ENCODE measurements around the gene EID1. TPM values are rescaled to one million over a fixed set of nuclear protein-coding genes. Genes with fewer than 3 reads are reported as not detected.

Gene EID1
- polyA plus RNA-seq, 3 donors: 298 to 378 (median 304) TPM

DNA sequence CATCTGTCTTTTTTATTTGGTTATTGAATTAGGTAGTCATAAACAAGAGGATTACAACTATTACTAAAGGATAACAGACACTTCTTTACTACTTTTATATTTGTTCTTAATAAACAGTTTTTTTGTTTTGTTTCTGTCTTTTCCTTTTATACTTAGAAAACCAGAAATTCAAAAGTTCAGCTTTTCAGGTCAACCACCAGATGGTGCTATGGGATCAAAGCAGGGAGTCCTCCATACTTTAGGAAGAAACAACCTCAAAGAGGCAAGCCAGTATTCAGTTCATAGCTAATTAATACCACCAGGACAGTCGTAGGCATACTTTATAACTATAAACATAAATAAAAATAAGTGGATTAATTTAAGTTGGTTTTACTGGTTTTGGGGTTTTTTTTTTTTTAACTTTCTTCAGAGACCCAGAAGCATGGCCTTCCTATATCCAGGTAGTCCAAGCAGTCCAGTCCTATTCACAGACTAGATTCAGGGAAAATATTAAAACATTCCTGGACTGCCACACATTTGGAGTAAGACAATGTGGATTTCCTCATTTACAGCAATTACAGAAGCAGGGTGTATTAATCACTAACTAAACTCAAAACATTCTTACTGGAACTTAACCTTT lies 16.0 kb upstream of the EID1 start:
- peak in 9 of 11 donors; percentile 32 to 62 (median 46) for DNase-seq (ENCODE audit: extremely low read depth in 1 of 11, low read depth in 9 of 11, low spot score in 4 of 11)

DNA sequence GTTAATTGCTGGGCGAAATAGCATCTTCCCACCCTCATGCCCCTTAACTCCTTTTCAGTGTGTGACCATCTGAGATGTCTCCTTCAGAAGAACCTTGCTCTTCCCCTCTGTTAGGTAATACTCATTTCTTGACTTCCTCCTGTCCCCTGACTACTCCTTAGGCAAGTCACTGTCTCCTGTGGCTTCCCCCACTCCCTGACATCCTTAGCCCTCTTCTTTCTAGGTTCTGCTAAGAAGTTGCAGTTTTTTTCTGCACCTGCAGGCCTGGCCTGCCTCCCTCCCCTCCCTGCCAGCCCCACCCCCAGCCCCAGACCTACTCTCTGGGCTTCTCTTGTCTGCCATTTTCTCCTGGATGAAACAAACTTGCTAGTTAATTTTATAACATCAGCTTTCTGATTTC lies 15.2 kb upstream of the EID1 start:
- no peak for DNase-seq (ENCODE audit: extremely low read depth in 1 of 11, low read depth in 9 of 11, low spot score in 4 of 11)

DNA sequence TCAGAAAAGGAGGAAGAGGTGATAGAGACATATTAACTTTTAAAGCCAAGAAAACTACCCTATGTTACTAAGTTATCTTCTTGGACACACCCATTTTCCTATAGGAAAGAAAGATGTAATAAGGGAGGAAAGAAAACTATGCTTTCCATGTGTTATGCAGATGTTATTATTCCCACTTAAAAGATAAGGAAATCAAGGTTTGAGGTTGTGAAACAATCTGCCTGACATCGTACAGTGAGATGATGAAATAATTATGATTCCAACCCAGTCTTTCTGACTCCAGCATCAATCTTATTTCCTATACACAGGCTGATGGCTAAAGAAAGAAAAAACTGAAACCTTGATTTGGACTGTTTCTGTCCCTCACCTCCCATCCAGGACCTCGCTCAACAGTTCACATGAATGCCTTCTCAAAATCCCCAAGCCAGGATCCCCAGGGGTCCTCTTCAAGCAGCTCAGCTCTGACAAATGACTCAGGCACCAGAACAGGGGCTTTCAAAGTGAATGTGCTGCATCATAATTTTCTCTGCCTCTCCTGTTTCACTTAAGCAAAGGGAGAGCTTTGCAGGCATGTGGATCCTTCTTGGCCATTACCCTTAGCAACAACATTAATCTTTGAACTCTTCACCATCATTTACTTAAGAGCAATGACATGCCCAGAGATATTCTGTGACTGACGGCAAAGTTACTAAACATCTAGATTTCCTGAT lies 12.4 kb upstream of the EID1 start:
- no peak for DNase-seq (ENCODE audit: extremely low read depth in 1 of 11, low read depth in 9 of 11, low spot score in 4 of 11)

DNA sequence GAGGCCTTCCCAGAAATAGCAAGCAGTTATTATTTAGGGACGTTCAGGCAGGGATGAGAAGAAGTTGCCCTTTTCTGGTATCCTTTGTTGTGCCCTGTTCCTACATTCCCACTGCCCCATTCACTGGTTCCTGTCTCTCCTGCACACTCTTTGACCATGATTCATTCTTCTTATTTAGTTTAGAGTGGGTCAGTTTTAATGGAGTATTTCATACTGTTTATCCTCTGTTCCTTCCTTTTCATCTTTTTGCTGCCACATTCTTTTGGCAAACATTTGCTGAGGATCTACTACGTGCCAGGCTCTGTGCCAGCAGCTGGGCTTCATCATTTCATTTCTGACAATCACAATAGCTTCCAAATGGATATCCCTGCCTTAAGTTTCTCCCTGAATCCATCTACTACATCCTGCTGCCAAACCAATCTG lies 11.8 kb upstream of the EID1 start:
- DNase-seq (ENCODE audit: extremely low read depth in 1 of 11, low read depth in 9 of 11, low spot score in 4 of 11): no peak

DNA sequence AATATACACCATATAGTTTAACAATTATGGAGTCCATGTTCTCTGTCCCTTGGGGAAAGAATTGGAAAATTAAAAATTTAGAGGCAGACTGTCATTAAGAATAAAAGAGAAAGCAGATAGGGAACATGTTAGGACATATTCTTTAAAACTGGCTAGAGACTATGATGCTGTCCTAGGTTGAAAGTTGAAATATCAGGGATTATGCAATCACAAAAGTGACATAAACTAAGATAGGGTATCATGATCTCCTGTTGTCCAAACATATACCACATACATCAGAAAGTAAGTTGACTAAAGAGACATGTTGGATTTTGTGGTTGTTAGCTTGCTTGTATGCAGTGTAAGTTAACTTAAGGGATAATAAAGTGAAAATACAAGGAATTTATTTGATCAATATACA lies 9.9 kb upstream of the EID1 start:
- DNase-seq (ENCODE audit: extremely low read depth in 1 of 11, low read depth in 9 of 11, low spot score in 4 of 11): no peak

DNA sequence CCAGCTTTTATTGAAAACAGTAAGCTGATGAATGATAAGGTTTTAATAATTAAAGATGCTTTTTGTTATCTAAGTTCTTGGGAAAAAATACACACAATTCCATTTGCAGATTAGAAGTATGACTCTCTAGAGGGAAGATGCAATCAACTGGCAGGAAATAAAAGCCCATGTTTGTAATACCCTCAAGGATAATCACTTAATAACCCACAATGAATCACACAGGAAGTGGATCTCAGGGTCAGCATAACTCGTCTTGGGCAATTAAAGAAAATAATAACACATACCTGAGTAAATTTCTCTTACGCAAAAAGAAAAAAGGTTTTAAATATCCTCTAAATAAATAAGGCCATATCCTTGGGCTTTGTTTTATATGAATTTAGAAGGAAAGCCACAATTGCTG lies 9.4 kb upstream of the EID1 start:
- DNase-seq (ENCODE audit: extremely low read depth in 1 of 11, low read depth in 9 of 11, low spot score in 4 of 11): no peak

DNA sequence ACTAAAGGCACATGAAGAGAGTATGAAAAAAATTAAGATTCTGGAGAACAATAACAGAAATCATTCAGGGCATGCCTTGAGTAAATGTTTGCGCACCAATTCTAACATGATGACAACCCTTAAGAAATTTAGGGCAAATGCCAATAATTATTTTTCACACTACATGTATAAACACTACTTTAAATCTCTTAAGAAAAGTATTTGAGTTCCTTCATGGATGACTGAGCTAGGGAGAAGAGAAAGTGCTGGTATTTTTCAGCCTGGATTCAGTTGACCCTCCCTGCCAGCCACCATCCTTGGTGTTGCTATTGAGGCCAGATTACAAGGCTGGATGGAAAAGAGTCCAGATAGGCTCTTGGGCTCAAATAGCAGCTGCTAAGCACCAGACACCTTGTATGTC lies 8.0 kb upstream of the EID1 start:
- no peak for DNase-seq (ENCODE audit: extremely low read depth in 1 of 11, low read depth in 9 of 11, low spot score in 4 of 11)

DNA sequence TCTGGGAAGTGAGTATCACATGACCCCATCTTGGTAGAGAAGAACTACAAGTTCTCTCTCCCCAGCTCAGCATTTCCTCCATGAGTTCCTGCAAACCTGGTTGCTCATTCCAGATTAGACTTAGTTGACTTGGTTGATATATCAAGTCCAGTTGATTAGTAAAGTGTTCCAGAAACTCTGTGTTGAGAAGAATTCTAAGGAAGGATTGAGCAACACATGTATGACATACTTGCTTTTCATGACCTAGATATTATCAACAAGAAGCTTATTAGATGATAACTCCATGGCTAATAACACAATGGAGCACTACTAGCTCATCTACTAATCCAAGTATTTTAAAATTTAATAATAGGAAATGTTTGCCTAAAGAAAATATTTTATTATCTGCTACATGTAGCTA lies 6.4 kb upstream of the EID1 start:
- DNase-seq (ENCODE audit: extremely low read depth in 1 of 11, low read depth in 9 of 11, low spot score in 4 of 11): no peak

DNA sequence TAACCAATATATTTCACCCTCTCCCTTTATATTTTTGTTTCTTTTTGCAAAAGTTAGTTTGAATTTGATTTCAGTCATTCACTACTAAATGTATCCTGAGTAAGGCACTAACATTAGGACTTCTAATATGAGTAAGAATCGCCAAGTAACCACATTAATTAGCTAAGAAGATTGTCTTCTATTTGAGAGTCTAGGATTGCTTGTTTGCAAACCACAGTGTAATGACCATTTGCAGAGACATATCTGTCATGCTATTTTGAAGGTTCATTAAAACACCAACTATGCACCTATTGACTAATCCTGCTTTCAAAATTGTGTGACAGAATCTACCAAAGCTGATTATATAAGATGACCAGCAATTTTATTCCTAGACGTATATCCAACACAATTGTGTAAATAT lies 5.3 kb upstream of the EID1 start:
- no peak for DNase-seq (ENCODE audit: extremely low read depth in 1 of 11, low read depth in 9 of 11, low spot score in 4 of 11)

DNA sequence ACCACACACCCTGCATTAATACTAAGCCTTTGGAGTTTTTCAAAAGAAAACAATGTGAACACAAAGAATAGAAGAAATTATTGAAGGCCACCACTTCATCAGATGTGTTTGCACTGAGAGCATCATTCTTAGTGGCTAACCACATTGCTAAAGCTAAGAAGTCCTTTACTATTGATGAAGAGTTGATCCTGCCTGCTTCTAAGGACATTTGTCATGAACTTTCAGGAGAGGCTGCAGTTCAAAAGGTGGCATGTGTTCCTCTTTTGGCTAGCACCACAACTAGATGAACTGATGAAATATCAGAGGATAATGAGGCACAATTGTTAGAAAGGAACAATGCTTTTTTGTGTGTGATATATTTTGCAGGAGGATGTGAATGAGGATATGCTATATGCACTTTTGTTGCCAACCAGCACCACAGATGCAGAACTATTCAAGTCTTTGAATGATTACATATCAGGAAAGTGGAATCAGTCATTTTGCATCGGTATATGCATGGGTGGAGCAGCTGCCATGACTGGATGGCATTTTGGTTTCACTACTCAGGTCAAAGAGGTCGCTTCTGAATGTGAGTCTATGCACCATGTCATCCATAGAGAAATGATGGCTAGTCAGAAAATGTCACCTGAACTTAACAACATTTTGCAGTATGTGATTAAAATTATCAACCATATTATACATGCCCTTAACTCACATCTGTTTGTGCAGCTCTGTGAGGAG lies 2.5 kb upstream of the EID1 start:
- DNase-seq (ENCODE audit: extremely low read depth in 1 of 11, low read depth in 9 of 11, low spot score in 4 of 11): no peak

DNA sequence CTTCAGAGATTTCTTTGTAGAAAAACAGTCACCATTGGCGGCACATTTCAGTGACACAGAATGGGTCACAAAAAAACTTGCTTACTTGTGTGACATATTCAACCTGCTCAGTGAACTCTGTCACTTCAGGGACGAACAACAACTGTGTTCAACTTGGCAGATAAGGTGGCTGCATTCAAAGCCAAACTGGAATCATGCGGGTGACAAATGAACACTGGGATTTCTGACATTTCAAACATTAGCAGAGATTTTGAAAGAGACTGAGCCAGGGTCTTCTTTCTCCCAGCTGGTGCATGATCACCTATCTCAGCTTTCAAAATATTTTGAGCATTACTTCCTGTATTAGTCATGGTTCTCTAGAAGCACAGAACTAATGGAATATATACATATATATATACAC lies 1.9 kb upstream of the EID1 start:
- DNase-seq (ENCODE audit: extremely low read depth in 1 of 11, low read depth in 9 of 11, low spot score in 4 of 11): no peak

DNA sequence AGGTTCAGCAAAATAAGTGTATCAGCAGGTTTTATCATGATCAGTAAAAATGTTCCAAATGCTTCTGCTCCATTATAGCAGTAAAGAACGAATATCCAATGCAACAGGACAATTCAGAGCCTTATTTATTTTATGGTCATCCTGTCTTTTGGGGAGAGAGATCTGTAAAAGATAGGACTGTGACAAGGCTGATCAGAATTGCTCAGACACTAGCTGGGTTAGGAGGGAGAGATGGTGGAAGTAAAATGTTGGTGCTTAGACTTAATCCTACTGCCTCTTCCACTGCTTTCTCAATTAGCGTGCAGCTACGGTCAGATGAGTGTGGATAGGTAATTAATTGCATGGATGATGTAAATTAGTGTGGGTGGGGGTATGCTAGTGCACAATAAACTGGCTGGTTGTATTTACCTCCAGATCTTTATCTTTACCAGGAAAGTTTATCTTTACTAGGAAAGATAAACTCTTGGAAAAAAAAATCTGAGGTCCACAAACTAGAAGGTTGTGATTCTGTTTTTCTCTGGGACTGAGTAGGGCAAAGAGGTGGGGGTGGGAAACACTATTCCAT lies 2.2 kb downstream of the EID1 start:
- DNase-seq (ENCODE audit: extremely low read depth in 1 of 11, low read depth in 9 of 11, low spot score in 4 of 11): no peak

DNA sequence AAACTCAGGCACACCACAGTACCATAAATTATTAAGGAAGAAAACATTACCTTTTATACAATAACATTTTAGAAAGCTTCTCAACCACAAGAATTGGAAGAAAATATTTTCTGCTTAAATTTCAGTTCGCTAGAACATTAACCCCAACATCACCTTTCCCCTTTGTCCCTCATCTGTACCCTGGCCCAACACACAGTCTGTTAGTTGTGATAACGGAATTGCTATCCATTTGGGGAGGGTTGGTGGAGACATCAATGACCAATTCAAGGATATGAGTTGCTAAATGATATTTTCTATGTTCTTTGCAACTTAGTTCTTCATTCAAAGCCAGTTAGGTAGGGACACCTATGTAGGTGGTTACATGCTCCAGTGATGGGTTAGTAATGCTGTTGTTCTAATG lies 5.8 kb downstream of the EID1 start:
- DNase-seq (ENCODE audit: extremely low read depth in 1 of 11, low read depth in 9 of 11, low spot score in 4 of 11): no peak

DNA sequence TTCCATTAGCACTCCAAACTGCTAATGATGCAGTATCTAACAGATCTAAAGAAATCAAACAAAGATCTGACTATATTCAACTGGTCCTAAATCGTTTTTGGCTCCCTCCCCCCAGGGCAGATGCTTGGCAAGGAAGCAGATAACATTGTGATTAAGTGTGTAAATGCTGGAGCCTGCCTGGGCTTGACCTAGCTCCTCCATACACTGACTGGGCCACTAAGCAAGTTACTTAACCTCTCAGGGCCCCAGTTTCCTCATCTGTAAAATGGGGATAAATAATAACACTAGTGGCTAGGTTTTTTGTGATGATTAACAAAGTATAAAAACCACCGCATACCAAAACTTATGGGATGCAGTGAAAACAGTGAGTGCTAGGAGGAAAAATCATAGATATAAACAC lies 9.2 kb downstream of the EID1 start:
- no peak for DNase-seq (ENCODE audit: extremely low read depth in 1 of 11, low read depth in 9 of 11, low spot score in 4 of 11)

DNA sequence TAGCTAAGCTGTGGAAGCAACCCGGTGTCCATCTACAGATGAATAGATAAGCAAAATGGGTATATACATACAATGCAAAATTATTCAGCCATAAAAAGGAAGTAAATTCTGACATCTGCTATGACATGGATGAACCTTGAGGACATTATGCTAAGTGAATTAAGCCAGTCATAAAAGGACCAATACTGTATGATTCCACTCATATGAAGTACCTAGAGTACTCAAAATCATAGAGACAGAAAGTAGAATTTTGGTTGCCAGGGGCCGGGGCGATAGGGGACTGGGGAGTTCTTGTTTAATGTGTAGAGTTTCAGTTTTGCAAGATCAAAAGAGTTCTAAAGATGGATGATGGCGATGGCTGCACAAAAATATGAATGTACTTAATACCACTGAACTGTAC lies 10.3 kb downstream of the EID1 start:
- DNase-seq (ENCODE audit: extremely low read depth in 1 of 11, low read depth in 9 of 11, low spot score in 4 of 11): no peak

DNA sequence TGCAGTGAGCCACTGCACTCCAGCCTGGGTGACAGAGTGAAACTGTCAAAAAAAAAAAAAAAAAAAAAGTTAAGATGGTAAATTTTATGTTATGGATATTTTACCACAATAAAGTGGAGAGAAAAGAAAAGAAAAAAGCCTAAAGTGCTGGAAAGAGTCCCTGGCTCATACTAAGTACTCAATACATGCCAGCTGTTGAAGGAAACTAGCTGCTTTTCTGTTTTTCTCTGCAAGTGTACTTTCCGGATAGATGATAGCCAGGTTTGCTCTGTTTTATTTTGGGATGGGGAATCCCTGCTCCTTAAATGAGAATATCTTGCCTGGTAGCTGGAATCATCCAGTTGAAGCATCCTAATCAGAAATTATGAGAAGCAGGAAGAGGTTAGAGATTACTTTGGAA lies 10.9 kb downstream of the EID1 start:
- DNase-seq (ENCODE audit: extremely low read depth in 1 of 11, low read depth in 9 of 11, low spot score in 4 of 11): no peak

DNA sequence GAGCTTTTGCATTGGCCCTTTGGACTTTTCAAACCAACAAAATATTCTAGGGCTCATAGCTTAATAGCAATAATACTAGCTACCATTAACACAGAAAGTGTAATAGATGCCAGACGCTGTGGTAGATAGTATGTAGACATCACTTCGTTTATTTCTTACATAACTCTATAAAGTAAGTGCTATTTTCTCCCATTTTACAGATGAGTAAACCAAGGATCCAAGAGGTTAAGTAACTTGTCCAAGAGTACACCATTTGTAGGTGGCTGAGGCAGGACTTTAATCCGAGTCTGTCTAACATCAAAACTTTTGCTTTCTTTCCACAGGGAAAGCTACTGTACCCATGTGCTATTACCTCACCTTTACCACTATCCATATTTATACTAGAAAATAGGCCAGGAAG lies 12.0 kb downstream of the EID1 start:
- no peak for DNase-seq (ENCODE audit: extremely low read depth in 1 of 11, low read depth in 9 of 11, low spot score in 4 of 11)

DNA sequence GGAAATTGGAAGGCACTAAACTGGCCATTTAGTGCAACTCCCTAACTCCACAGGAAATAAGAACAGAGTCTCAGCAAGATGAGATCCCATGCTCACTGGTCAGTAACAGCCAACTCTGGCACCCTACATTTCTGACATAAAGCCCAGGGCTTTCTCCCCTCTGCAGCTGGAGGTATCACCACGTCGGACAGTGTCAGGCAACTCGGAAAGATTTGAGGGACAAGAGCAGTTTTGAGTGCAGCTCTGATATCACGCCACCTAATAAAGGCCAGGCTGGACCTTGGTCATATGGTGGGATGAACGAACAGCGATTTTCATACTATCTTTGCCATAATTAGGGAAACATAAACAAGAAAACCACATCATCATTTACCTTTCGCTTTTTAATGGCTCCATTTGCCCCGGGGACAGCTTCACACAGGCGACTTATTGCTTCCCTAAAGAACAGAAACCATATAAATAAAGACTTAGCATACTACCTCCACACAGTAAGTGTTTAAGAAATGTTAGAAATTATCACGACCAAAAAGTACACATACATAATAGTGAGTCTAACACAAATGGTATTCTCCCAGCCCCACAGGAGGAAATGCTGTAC lies 12.5 kb downstream of the EID1 start:
- DNase-seq (ENCODE audit: extremely low read depth in 1 of 11, low read depth in 9 of 11, low spot score in 4 of 11): no peak

DNA sequence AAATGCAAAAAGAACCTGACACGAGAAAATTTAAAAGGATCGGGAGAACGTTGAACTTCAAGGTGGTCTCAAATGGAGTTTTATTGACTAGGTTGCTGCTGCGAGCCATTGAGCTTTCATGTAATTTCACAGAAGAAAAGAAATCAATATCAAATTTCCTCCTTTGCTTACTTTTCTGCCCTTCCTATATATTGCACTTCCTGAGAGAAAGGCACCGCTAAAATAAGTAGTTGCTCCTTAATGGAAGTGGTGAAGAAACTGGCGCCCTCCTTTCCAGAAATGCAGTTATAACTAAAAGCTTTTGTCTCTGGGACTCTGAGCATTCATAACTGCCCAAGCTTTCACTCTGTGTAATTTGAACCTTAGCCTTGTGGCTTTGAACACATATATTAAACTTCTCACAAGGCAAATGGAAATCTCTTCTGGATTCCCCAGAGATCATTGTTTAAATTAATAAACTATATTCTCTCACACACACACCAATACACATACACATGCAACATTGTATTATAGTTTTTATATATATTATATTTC lies 13.4 kb downstream of the EID1 start:
- DNase-seq (ENCODE audit: extremely low read depth in 1 of 11, low read depth in 9 of 11, low spot score in 4 of 11): no peak

DNA sequence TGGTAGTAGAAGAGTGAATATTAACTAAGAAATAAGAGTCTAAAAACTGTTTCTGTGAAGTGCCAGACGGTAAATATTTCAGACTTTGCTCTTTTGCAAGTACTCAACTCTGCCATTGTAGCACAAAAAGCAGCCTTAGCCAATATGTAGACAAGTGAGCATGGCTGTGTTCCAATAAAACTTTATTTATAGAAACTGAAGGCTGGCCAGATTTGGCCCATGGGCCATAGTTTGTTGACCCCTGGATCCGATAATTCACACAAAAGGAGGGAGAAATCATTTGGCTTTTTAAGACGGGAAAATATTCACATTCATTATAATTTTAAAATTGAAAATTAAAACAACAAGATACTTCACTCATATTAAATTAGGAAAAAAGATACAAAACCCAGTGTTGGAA lies 15.4 kb downstream of the EID1 start:
- DNase-seq (ENCODE audit: extremely low read depth in 1 of 11, low read depth in 9 of 11, low spot score in 4 of 11): no peak

Data from renal cortex interstitium (tissue), 11 donors.